ENCODE measurements around the gene RAB40B. TPM values are rescaled to one million over a fixed set of nuclear protein-coding genes. Genes with fewer than 3 reads are reported as not detected.

Gene RAB40B
- polyA plus RNA-seq, 1 experiment, result 9.4 TPM

DNA sequence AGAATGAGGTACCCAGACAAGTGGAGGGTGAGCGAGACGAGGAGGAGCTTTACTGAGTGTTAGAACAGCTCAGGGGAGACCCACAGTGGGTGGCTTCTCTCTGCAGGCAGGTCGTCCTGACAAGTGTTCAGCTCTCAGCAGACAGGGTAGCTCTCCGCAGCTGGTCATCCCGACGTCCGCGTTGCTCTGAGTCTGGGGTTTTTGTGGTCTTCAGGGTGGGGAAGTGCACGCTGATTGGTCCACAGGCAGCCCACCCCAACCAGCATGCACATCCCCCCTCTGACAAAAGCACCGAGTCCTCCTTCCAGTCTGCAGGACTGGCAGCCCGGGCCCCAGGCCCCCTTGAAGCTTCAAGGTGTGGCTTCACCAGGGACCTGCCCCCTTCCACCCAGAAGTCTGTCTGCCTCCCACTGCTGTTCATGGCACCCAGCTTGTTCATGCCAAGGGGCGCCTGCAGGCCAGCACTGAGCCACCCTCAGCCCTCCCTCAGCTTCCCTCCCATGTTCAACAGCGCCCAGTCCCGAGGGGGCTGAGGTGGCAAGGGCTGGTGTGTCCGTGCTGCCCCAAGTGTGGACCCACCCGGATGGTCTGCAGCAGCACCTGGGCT lies 30.4 kb downstream of the RAB40B start:
- Histone ChIP-seq H3K4me3 (ENCODE audit: low read depth, low read length) (no peak overlapping the region), H3K36me3 (ENCODE audit: control insufficient read depth, insufficient read depth, low read length) (no peaks in the 10 kb centered on the region), H3K27me3 (ENCODE audit: control insufficient read depth, insufficient read depth, low read length) (no peaks in the 10 kb centered on the region)
- TF ChIP-seq, protein P1, sequence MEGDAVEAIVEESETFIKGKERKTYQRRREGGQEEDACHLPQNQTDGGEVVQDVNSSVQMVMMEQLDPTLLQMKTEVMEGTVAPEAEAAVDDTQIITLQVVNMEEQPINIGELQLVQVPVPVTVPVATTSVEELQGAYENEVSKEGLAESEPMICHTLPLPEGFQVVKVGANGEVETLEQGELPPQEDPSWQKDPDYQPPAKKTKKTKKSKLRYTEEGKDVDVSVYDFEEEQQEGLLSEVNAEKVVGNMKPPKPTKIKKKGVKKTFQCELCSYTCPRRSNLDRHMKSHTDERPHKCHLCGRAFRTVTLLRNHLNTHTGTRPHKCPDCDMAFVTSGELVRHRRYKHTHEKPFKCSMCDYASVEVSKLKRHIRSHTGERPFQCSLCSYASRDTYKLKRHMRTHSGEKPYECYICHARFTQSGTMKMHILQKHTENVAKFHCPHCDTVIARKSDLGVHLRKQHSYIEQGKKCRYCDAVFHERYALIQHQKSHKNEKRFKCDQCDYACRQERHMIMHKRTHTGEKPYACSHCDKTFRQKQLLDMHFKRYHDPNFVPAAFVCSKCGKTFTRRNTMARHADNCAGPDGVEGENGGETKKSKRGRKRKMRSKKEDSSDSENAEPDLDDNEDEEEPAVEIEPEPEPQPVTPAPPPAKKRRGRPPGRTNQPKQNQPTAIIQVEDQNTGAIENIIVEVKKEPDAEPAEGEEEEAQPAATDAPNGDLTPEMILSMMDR (IDR thresholded peaks at IDR 0.05; ENCODE audit: insufficient read depth, low read depth, low read length), result no peak
- ChIA-PET CTCF (interaction anchor here (0.6 to 2.5 kb wide), 14 partner anchors 8 to 113 kb away, joined by 3 to 12 read pairs (median 5); no protein-coding TSS in a partner anchor), POLR2A (no interaction called here)
- DNase-seq (ENCODE audit: low read depth), result no peak

DNA sequence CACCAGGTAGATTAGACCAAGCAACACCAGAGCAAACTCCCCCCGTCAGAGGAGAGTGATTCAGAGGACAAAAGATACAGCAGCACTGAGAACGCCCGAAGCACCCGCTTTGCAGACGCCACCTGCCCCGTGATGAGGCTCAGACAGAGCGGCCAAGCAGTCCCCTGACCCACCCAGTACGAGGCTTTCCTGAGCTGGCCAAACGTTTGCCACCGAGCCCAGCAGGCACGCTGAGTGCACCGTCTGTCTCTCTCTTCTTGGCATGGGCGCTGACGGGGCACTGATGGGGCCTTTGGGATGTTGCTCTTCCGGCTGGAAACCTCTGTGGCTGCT lies 30.9 kb downstream of the RAB40B start:
- TF ChIP-seq, protein P1 (IDR thresholded peaks at IDR 0.05; ENCODE audit: insufficient read depth, low read depth, low read length), result no peak
- H3K4me3 ChIP-seq (ENCODE audit: low read depth, low read length), result no peak overlapping the region
- POLR2A ChIA-PET, result no interaction called here
- H3K27me3 ChIP-seq (ENCODE audit: control insufficient read depth, insufficient read depth, low read length), result no peaks in the 10 kb centered on the region
- no peak for DNase-seq (ENCODE audit: low read depth)
- CTCF ChIA-PET, result interaction anchor here (1.0 to 2.5 kb wide), 5 partner anchors 10 to 111 kb away, joined by 4 to 12 read pairs (median 9); no protein-coding TSS in a partner anchor
- H3K36me3 ChIP-seq (ENCODE audit: control insufficient read depth, insufficient read depth, low read length), result no peaks in the 10 kb centered on the region

DNA sequence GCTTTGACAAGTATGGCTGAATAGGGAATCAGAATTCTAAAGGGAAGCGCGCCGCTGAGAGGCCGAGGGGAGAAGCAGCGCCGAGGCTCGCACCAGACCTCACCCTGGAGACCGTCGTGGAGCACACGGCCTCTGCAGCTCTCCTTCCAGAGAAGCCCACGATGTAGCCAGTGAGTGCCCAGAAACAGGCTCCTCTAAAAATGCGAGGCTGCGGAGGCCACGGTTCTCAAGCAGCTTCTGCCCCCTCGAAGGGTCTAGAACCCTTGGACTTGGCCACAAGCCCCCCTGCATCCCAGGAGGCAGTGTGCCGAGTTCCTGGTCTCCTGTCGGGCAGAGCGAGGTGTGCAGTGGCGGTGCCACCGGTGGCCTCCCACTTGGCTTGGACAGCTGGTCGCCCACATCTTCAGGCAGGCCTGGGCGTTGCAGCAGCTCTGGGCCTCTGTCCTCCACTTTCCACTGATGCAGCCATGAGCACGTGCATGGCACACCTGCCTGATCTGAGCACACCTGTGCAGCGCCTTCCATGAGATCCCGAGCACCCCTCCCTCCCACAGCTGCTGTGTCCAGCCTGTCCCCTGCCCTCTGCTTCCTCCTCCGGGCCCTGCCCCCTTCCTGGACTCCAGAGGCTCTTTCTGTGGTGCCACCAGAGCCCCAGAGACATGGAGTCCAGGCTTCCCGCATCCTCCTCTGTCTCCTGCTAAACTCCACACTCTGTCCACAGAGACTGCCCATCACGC lies 31.4 kb downstream of the RAB40B start:
- Histone ChIP-seq H3K36me3 (ENCODE audit: control insufficient read depth, insufficient read depth, low read length) (no peaks in the 10 kb centered on the region), H3K4me3 (ENCODE audit: low read depth, low read length) (no peak overlapping the region), H3K27me3 (ENCODE audit: control insufficient read depth, insufficient read depth, low read length) (no peaks in the 10 kb centered on the region)
- TF ChIP-seq, protein P1 (IDR thresholded peaks at IDR 0.05; ENCODE audit: insufficient read depth, low read depth, low read length), result no peak
- DNase-seq (ENCODE audit: low read depth), result no peak
- ChIA-PET POLR2A (interaction anchor here (0.7 kb wide), 1 partner anchor 21 kb away, joined by 3 read pairs; no protein-coding TSS in a partner anchor), CTCF (interaction anchor here (1.0 to 1.2 kb wide), 2 partner anchors 9 to 105 kb away, joined by 3 to 4 read pairs; no protein-coding TSS in a partner anchor)

DNA sequence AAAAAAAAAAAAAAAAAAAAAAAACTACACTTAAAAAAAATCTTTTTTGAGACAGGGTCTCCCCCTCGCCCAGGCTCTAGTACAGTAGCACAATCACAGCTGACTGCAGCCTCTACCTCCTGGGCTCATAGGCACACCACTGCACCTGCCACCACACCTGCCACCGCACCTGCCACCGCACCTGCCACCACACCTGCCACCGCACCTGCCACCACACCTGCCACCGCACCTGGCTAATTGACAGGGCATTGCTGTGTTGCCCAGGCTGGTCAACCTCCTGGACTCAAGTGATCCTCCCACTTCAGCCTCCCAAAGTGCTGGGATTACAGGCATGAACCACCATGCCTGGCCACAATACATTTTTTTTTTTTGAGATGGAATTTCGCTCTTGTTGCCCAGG lies 32.6 kb downstream of the RAB40B start:
- POLR2A ChIA-PET, result no interaction called here
- no peaks in the 10 kb centered on the region for H3K27me3 ChIP-seq (ENCODE audit: control insufficient read depth, insufficient read depth, low read length)
- no peak overlapping the region for H3K4me3 ChIP-seq (ENCODE audit: low read depth, low read length)
- no peaks in the 10 kb centered on the region for H3K36me3 ChIP-seq (ENCODE audit: control insufficient read depth, insufficient read depth, low read length)
- no peak for DNase-seq (ENCODE audit: low read depth)
- CTCF ChIA-PET, result no interaction called here
- TF ChIP-seq, protein P1 (IDR thresholded peaks at IDR 0.05; ENCODE audit: insufficient read depth, low read depth, low read length), result no peak

DNA sequence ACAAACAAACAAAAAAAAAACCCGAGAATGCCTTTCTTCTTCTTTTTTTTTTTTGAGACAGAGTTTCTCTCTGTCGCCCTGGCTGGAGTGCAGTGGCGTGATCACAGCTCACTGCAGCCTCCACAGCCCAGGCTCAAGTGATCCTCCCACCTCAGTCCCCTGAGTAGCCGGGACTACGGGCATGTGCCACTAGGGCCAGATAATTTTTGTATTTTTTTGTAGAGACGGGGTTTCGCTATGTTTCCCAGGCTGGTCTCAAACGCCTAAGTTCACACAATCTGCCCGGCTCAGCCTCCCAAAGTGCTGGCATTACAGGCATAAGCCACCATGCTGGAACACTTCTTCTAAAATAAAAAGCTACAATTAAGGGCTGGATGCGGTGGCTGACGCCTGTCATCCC lies 33.3 kb downstream of the RAB40B start:
- Histone ChIP-seq H3K27me3 (ENCODE audit: control insufficient read depth, insufficient read depth, low read length) (no peaks in the 10 kb centered on the region), H3K36me3 (ENCODE audit: control insufficient read depth, insufficient read depth, low read length) (no peaks in the 10 kb centered on the region), H3K4me3 (ENCODE audit: low read depth, low read length) (no peak overlapping the region)
- TF ChIP-seq, protein P1 (IDR thresholded peaks at IDR 0.05; ENCODE audit: insufficient read depth, low read depth, low read length), result no peak
- ChIA-PET CTCF (no interaction called here), POLR2A (no interaction called here)
- DNase-seq (ENCODE audit: low read depth), result no peak
